Uterus (tissue), 2 donors: ENCODE measurements around the gene ATG5.

Experiments
- CTCF ChIP-seq, 4 experiments: fragments of 200-600 bp in 2 of 4; fragments of 450-650 bp in 2 of 4; sonication (generic) in 2 of 4; IDR thresholded peaks; one replicate each; pipeline ENCODE4 v1.5.1; 2016 to 2019; ENCODE audit warnings: antibody characterized with exemption in 4 of 4, mild to moderate bottlenecking in 2 of 4, moderate library complexity in 1 of 4
- POLR2A ChIP-seq, 2 donors: fragments of 450-650 bp; IDR thresholded peaks; one replicate each; pipeline ENCODE4 v1.6.1; 2016; ENCODE audit warnings: antibody characterized with exemption in 2 of 2, mild to moderate bottlenecking in 1 of 2, moderate library complexity in 1 of 2

GRCh38 chr6:106216527-106216926 is 109.0 kb downstream of the ATG5 start:
- TF ChIP-seq CTCF (IDR thresholded peaks at IDR 0.05) = no peak
- TF ChIP-seq POLR2A (IDR thresholded peaks at IDR 0.05) = no peak
